Choroid plexus epithelial cell (primary cell): ENCODE data around the gene VRK3.

Experiments used
- DNase-seq: peaks from one replicate; pipeline ENCODE4 v3.0.0-alpha.2; 2010; ENCODE audit warnings: low read depth
- H3K4me3 ChIP-seq: 2 replicates; pipeline ENCODE4 v1.5.1; 2011; ENCODE audit warnings: low read depth, mild to moderate bottlenecking, control low read depth, low read length, moderate library complexity
- TF ChIP-seq, protein P1 (sequence below): conservative IDR thresholded peaks from 2 replicates; pipeline ENCODE4 v1.5.1; 2011; ENCODE audit warnings: low read depth, mild to moderate bottlenecking, control low read depth, inconsistent platforms, low read length, moderate library complexity

VRK3 gene

GRCh38 chr19:49954933-49955332 lies 70.2 kb downstream of the VRK3 start:
- TF ChIP-seq, protein P1, sequence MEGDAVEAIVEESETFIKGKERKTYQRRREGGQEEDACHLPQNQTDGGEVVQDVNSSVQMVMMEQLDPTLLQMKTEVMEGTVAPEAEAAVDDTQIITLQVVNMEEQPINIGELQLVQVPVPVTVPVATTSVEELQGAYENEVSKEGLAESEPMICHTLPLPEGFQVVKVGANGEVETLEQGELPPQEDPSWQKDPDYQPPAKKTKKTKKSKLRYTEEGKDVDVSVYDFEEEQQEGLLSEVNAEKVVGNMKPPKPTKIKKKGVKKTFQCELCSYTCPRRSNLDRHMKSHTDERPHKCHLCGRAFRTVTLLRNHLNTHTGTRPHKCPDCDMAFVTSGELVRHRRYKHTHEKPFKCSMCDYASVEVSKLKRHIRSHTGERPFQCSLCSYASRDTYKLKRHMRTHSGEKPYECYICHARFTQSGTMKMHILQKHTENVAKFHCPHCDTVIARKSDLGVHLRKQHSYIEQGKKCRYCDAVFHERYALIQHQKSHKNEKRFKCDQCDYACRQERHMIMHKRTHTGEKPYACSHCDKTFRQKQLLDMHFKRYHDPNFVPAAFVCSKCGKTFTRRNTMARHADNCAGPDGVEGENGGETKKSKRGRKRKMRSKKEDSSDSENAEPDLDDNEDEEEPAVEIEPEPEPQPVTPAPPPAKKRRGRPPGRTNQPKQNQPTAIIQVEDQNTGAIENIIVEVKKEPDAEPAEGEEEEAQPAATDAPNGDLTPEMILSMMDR, result no peak
- H3K4me3 ChIP-seq, result no peak overlapping the region
- DNase-seq, result no peak

- peak; percentile 64 for DNase-seq
- TF ChIP-seq, protein P1, result no peak
- no peak overlapping the region for H3K4me3 ChIP-seq
These were observed 70.9 kb downstream of the VRK3 start for GRCh38 chr19:49954092-49954829.

DNA sequence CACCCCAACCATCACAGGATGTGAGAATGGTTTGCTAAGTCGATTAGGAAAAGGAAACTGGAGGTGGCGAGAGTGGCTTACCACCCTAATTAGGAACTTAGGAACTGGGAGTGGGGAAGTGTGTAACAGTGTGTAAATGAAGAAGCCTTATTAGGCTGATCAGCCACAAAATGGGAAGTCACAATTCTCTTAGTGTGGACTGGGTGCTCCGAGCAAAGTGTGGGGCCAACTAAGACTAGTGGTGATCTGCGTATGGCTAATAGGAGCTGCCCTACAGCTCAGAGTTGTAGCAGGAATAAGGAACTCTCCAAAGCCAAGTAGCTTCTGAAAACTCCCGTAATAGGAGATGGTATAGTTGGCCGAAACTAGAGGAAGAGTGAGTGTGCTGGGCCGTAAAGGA lies 71.8 kb downstream of the VRK3 start:
- TF ChIP-seq, protein P1, result no peak
- no peak for DNase-seq

GRCh38 chr19:49952906-49953305 lies 72.3 kb downstream of the VRK3 start:
- H3K4me3 ChIP-seq, result no peak overlapping the region
- no peak for DNase-seq
- TF ChIP-seq, protein P1, result no peak

More for the DNA sequence above, 71.8 kb downstream of the VRK3 start:
- H3K4me3 ChIP-seq, result no peak overlapping the region

GRCh38 chr19:49952479-49952836 lies 72.7 kb downstream of the VRK3 start:
- H3K4me3 ChIP-seq, result no peak overlapping the region
- peak; percentile 21 for DNase-seq
- TF ChIP-seq, protein P1, result no peak

GRCh38 chr19:49951806-49952478 lies 73.2 kb downstream of the VRK3 start:
- no peak for DNase-seq

More at GRCh38 chr19:49951806-49952478, 73.2 kb downstream of the VRK3 start:
- TF ChIP-seq, protein P1, result no peak
- H3K4me3 ChIP-seq, result no peak overlapping the region
